NCI-H1105 treated with DMSO at 0.1 percent for 48 hours (cell line): ENCODE measurements around the gene SPACA4.

Experiments
- DNase-seq: peaks from one replicate; lab custom pipeline; 2025; lab: John Stamatoyannopoulos, UW

Gene SPACA4

DNA sequence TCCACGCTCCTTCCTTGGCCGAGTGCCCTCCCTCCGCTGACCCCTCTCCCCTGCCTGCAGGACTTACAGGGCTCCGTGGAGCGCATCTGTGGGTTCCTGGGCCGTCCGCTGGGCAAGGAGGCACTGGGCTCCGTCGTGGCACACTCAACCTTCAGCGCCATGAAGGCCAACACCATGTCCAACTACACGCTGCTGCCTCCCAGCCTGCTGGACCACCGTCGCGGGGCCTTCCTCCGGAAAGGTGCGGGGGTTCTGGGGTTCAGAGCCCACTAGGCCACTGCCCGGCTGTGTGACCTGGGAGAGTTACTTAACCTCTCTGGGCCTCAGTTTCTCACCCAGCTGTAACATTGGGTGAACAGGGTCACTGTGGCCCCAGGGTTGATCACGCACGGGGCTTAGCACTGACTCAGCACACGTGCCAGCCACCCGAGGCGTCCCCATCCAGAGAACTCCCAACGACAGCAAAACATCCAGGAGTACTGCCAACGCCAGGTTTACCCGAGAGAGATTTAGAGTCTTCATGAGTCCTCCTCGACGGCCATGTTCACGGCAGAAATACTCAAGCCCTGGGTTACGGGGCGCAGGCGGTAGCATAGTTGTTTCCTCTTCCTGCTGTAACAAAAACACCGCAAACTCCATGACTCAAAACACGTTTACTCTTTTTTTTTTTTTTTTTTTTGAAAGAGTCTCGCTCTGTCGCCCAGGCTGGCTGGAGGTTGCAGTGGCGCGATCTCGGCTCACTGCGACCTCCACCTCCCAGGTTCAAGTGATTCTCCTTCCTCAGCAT, 9.7 kb upstream of the SPACA4 start:
- DNase-seq: no peak

DNA sequence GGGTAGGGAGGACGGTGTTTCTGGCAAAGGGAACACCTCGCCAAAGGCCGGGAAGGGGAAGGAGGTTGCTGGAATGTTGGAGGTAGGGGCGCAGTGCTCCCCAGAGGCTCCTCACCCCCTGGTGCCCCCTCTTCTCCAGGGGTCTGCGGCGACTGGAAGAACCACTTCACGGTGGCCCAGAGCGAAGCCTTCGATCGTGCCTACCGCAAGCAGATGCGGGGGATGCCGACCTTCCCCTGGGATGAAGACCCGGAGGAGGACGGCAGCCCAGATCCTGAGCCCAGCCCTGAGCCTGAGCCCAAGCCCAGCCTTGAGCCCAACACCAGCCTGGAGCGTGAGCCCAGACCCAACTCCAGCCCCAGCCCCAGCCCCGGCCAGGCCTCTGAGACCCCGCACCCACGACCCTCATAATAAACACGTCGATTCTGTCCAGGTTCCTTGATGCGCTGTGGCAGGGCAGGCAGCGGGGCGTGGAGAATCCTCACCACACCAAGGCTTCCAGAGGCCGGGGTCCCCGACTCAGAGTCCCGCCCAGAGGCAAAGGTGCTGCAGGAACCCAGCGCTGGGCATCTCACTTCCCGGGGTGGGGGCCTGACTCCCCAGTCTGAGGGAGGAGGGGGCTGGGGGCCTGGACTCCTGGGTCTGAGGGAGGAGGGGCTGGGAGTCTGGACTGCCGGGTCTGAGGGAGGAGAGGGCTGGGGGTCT, 7.4 kb upstream of the SPACA4 start:
- no peak for DNase-seq

DNA sequence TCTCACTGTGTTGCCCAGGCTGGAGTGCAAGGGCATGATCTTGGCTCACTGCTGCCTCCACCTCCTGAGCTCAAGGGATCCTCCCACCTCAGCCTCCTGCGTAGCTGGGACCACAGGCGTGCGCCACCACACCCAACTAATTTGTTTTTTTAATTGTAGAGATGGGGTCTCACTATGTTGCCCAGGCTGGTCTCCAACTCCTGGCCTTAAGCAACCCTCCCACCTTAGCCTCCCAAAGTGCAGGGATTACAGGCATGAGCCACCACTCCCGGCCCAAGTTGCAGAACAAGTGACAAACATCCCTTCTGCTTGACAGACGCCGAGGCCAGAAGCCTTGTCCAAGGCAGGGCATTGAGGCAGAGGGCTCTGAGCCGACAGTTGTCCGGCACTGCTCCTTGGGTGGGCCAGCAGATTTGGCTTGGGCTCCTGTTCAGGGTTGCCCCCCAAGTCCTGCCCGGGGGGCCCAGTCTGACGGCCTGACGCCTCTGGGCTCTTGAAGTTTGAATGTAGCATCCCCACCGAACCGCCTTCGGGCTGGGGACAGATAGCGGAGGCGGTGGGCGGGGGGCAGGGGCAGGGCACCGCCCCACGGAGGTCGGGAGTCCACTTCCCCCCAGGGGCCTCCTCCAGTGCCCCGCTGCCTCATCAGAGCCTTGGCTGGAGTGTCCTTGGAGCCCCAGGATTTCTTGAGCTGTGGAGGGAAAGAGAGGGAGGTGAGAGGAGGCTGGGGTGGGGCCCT, 5.7 kb upstream of the SPACA4 start:
- no peak for DNase-seq

DNA sequence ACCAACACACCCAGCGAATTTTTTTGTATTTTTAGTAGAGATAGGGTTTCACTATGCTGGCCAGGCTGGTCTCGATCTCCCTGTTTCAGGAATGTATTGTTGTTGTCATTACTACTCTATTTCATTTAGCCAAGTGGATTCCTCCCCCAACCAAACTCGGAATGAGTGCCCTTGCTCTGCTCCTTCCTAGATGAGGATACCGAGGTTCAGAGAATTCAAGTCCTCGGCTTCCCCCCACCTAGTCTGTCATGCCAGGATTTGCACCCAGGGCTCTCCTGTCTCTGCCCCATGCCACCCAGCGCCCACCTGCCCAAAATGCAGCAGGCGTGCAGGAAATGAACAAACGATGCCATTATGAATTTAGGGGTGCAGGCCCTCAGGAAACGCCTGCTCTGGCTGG, 3.5 kb upstream of the SPACA4 start:
- no peak for DNase-seq

- no peak for DNase-seq
These were observed 3.1 kb upstream of the SPACA4 start for GRCh38 chr19:48603449-48603848.

- no peak for DNase-seq
These were observed 2.7 kb upstream of the SPACA4 start for GRCh38 chr19:48603850-48604249.

GRCh38 chr19:48607359-48607755, 815 bp downstream of the SPACA4 start:
- no peak for DNase-seq

DNA sequence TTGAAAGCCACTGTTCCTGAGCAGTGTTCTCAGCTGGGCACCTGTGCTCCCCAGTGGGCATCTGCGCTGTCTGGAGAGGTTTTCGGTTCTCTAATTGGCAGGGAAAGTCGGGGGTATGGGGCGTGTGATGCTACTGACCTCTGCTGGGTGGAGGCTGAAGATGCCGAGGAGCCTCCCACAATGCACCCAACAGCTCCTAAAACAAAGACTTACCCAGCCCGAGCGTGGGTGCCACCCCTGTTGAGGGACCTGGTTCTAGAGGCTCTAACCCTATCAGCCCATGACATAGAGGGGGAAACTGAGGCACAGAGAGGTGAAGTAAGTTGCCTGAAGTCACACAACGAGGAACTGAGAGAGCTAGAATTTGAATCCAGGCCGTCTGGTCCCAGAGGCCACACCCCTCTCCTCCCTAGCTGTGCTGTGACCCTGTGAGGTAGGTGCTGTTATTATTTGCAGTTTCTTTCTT, 2.3 kb downstream of the SPACA4 start:
- DNase-seq: peak; percentile 9

DNA sequence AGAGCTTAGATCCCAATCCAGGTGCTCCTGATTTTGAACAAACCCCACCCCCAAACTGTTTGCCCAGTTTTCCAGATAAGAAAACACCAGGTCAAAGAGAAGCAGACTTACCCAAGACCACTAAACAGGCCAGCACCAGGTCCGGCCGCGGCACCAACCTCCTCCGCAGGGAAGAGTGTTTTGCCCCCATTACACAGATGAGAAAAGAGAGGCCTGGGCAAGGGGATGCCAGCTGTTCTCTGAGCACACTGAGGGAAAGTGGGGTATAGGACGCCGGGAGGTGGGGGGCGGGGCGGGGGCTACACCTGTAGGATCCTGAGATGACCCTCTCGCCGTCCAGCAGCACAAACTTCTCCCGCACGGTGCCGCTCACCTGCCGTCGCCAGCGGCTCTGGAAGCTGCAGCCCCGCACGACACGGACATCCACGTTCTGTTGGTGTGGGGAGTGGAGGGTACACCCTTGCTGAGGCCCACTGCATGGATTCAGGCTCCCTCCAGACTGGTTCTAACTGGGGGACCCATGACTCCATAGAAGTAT, 3.1 kb downstream of the SPACA4 start:
- DNase-seq: no peak

DNA sequence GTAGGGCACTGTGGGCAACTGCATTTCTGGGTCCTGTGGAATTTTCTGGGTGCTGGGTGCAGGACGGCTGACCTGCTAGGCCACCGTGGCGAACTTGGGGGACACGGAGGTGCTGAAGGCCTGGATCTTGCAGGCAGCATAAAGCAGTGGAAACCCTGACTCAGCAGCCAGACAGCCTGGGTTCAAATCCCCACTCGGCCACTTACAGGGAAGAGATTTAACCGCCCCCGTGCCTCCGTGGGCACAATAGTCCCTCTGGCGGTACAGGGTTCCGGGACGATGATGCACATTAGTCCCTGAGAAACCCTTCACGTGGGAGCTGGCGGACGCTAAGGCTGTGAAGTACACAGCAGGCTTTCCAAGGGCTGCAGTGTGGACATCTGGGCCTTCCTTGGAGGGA, 5.3 kb downstream of the SPACA4 start:
- no peak for DNase-seq

DNA sequence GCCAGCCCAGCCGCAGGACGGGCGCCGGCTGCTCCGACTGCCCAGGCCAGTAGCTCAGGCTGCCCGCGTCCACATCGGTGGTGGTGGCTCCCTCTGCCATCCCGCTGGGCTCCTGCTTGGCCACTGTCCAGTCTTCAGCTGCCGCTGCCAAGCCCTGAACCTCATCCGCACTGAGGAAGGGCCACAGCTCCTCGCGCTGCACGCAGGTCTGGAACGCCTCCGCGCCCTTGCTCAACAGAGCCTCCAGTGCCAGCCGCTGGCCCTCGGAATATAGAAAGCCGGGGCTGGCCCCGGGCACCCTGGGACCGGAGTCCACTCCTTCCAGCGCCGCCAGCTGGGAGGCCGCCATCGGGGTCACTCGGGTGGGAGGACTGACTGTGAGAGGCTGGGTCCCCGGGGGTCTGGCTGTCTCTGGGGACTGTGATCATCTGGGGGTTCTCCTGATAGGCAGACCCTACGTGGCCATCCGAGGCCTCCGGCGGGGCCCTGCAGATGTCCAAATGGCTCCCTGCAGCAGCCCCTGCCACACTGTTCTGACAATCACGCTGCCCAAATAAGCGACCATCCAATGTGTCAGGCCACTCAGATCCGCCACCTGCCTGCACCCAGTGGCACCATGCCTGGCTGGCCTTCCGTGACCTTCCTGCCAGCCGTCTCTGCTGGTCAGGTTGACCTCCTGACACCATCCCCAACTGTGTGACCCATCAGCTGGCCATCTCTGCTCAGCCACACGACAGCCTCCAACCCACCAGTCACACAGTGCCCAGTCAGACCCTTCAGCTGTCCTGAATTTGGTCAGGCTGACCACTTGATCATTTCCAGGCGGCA, 6.7 kb downstream of the SPACA4 start:
- DNase-seq: no peak

GRCh38 chr19:48613852-48614435, 7.4 kb downstream of the SPACA4 start:
- no peak for DNase-seq

GRCh38 chr19:48614436-48615230, 8.1 kb downstream of the SPACA4 start, which contains the start of gene FAM83E:
Gene FAM83E, minus strand, starts transcription at chr19:48615076. Its CDS starts 1,704 bp downstream, at chr19:48613372.
- DNase-seq: peak; percentile 61

DNA sequence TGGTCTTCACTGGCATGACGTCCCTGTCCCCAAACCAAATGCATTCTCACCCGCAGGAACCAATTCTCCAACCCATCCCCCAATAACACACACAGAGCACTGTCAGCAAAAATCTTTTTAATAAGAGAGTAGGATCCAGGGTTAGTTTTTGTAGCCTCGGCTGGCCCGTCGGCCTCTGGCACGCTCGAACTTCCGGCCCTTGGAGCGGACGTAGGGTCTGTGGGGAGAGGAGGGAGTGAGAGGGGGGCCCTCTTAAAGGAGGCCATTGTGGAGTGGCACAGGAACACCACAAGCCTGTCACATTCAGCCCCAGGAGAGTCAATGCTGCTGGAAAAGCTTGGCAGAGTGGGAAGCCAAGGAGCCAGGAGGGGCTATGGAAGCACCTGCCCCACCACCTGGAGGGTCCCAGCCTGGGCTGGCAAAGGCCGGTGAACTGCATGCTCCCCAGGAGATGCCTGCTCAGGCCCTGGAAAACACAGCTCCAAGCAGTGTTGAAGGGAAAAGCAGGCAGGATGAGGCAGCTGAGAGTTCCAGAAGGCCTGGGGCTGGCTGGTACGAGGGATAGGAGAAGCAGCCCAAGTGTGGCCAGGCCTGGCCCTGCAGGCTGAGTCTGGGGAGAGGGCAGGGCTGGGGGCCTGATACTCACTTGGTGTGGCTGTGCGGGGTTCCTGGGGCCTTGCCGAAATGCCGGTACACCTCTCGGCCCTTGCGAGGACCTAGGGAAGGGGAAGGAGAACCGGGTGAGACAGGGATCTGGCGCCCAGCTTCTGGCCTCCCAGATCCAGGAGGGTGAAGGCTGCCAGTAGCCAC, 8.9 kb downstream of the SPACA4 start:
- DNase-seq: no peak

GRCh38 chr19:48616041-48616436, 9.5 kb downstream of the SPACA4 start:
- DNase-seq: no peak

DNA sequence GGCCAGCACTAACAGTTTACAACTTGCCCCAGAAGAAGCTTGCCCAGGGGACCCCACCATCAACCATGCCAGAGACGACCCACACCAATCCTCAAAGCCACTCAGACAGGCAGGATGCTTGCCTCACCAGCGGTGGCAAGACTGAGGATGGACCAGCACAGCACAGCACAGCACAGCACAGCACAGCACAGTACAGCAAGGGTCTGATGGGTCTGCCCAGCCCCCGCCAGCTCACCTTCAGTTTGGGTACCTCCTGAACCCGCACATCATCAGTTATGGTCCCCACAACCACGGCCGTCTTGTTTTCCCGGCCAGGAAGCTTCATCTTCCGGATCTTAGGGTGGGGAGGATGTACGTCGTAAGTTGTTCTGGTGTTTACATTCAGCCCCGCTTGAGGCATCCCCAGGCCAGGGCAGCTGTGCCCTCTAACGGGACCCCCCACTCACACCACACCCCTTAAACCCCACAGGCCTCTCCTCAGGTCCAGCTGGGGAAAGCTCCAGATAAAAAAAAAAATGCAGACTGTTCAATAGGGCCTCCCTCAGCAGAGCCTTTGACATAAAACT, 10.0 kb downstream of the SPACA4 start:
- DNase-seq: no peak

DNA sequence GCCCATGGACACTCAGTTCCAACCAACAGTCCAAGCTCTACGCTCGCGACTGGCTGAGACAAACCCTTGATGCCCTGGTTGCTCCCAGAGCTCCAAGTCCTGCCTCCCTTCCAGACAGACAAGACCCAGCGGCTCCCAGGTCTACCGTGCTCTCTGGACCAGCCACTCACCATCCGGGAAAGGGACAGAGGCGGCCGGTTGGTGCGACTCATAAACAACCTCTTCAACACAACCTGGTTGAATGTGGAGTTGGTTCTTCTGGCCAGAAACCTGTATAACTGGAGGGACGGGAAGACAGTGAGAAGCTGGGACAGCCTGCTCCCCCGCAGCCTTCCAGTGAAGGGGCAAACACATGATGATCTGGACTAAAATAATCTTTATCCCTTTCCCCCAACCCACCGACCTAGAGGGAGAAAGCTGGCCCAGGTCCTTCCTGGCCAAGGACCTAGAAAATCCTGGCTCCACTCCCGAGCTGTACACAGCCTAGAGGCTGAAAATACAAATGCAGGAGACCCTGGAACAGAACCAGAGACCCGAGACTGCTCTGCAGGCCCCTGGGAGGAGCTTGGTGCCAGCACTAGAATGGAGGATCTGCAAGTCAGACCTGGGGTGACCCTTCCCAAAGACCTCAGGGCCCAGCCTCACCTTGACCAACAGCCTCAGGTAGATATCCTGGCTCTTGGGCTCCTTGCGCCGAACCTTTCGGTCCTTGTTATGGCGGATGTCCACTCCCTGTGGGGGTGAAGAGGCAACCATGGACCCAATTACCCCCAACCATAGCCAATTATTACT, 10.8 kb downstream of the SPACA4 start:
- no peak for DNase-seq

DNA sequence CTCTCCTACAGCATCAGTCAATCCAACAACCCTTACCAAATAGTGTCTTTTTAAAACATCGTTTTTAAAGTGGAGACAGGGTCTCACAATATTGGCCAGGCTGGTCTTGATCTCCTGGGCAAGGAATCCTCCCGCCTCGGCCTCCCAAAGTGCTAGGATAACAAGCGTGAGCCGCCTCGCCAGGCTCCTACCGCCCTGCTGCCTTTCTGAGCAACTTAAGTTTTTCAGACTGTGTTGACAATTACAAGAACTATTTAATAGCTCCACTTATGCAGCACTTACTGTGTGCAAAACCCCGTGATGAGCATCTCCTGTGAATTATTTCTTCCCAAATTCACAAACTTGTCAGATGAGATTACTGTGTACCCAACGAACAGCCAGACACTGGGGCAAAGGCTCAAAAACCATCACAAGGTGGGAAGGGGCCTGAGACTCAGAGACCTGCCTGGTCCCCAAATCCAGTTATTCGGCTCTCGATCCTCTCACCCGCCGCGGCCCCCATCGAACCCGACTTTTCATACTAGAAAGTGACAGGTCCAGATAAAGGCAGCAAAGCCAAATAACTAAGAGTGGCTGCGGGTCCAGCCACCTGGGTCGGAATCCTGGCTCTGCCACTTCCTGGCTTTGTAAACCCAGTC, 11.9 kb downstream of the SPACA4 start:
- no peak for DNase-seq
